Suprapubic skin (tissue), 4 donors: ENCODE results near the gene JPH3.

Experiments
- EP300 ChIP-seq: sonication (generic); formaldehyde crosslinking; IDR thresholded peaks from one replicate; pipeline ENCODE4 v1.6.1; 2017; ENCODE audit warnings: antibody characterized with exemption
- POLR2A ChIP-seq, 2 donors: fragments of 450-650 bp; IDR thresholded peaks; one replicate each; pipeline ENCODE4 v1.6.1; 2017; ENCODE audit warnings: antibody characterized with exemption in 2 of 2, mild to moderate bottlenecking in 2 of 2, moderate library complexity in 2 of 2
- POLR2AphosphoS5 ChIP-seq, 3 donors: sonication (generic); formaldehyde crosslinking; IDR thresholded peaks; one replicate each; pipeline ENCODE4 v1.6.1; 2017; ENCODE audit warnings: antibody characterized with exemption in 3 of 3
- TF ChIP-seq, protein P1 (sequence below), 2 donors: fragments of 200-600 bp in 1 of 2; fragments of 450-650 bp in 1 of 2; sonication (generic) in 1 of 2; IDR thresholded peaks; one replicate each; pipeline ENCODE4 v1.5.1; 2016 to 2019; ENCODE audit warnings: antibody characterized with exemption in 2 of 2, mild to moderate bottlenecking in 1 of 2, moderate library complexity in 1 of 2

DNA sequence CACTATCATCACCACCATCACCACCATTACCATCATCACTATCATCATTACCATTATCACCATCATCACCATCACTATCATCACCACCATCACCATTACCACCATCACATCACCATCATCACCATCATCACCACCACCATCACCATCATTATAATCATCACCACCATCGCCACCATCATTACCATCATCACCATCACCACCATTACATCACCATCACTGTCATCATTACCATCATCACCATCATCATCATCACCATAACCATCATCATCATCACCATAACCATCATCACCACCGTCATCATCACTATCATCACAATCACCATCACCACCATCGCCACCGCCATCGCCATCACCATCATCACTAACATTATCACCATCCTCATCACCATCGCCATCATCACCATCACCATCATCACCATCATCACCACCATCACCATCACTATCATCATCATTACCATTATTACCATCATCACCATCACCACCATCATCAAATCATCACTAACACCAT is 4.9 kb upstream of the JPH3 start:
- TF ChIP-seq, protein P1, sequence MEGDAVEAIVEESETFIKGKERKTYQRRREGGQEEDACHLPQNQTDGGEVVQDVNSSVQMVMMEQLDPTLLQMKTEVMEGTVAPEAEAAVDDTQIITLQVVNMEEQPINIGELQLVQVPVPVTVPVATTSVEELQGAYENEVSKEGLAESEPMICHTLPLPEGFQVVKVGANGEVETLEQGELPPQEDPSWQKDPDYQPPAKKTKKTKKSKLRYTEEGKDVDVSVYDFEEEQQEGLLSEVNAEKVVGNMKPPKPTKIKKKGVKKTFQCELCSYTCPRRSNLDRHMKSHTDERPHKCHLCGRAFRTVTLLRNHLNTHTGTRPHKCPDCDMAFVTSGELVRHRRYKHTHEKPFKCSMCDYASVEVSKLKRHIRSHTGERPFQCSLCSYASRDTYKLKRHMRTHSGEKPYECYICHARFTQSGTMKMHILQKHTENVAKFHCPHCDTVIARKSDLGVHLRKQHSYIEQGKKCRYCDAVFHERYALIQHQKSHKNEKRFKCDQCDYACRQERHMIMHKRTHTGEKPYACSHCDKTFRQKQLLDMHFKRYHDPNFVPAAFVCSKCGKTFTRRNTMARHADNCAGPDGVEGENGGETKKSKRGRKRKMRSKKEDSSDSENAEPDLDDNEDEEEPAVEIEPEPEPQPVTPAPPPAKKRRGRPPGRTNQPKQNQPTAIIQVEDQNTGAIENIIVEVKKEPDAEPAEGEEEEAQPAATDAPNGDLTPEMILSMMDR (IDR thresholded peaks at IDR 0.05) = no peak
- no peak for TF ChIP-seq EP300
- TF ChIP-seq POLR2AphosphoS5 (IDR thresholded peaks at IDR 0.05) = no peak
- no peak for TF ChIP-seq POLR2A (IDR thresholded peaks at IDR 0.05)
